CD4-positive, alpha-beta T cell treated with Interleukin-4 for 1 hour (primary cell): ENCODE measurements around the gene PDCD1.
A peak's percentile ranks its signal among the peaks of the same experiment; 100 is the strongest.
"Not testable (repeated sequence)": the region's sequence is repeated elsewhere in the genome, so short reads cannot be mapped to it uniquely, and the experiment has no call there.

Source experiments
- DNase-seq, 2 donors: peaks; one replicate each; pipeline ENCODE4 v3.0.0-alpha.2; 2020 to 2022

The PDCD1 gene

DNA sequence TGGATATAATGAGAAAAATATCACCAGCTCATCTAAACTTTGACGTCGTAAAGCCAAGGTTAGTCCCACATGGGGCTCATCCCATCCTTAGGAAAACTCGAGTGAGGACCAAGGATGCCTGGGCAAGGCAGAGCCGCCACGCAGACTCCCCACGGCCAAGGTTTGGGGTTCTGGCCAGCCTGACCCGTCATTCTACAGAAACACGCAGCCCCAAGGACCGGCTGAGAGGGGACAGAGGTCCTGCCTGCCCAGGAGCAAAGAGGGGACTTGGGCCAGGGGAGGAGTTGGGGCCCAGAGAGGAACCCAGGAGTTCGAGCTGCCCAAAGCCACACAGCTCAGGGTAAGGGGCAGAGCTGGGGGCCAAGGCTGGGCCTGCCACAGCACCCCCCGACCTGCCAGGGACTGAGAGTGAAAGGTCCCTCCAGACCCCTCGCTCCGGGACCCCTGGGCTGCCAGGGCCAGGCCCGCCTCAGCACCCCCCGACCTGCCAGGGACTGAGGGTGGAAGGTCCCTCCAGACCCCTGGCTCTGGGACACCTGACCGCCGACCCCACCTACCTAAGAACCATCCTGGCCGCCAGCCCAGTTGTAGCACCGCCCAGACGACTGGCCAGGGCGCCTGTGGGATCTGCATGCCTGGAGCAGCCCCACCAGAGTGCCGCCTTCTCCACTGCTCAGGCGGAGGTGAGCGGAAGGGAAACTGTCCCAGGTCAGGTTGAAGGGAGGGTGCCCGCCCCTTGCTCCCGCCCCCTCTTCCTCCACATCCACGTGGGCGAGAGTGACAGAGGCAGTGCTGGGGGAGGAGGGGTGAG lies at the start of gene PDCD1:
TSS of gene PDCD1 (minus strand) at position 689 of the 811 bp plus-strand sequence. CDS start at position 633, 56 bp downstream.
- peak; percentile 45 to 70 for DNase-seq

DNA sequence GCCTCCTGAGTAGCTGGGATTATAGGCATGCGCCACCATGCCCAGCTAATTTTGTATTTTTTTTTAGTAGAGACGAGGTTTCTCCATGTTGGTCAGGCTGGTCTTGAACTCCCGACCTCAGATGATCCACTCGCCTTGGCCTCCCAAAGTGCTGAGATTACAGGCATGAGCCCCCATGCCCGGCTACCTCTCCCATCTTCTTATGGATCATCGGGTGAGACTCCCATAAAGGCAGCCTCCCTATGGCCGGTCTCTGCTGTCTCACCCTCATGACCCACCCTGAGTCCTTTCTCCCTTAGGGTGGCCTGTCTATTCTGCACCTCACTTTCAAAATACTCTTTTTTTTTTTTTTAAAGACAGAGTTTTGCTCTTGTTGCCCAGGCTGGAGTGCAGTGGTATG lies 49.1 kb upstream of the PDCD1 start:
- DNase-seq, result not testable (repeated sequence)

DNA sequence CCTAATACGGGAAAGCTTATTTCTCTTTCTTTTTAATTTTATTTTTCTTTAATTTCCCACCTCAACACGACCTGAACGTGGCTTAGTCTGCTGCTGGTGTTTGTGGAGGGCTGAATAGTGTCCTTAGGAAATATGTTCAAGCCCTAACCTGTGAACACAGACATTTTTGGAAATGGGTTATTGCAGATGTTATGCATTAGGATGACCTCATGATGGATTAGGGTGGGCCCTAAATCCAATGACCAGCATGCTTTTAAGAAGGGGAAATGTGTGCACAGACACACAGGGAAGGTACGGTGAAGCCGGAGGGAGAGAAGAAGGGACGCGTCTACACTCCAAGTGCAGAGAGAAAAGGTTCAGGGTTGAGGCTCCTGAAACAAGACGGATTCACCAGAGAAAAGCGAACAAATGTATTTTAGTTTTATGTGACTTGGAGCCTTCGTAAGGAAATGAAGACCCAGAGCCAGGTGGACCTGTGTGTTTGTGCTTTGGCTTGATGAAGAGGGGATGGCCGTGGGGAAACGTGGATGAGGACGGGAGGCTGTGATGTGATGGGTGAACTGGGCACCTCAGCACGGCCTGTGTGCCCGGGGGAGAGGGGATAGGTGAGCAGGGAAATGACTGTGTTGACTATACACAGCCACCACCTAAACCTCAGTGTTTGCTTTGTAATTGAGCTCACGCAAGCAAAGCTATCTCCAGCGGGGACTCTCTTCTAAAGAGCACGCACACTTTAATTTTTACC lies 48.3 kb upstream of the PDCD1 start:
- DNase-seq, result no peak

DNA sequence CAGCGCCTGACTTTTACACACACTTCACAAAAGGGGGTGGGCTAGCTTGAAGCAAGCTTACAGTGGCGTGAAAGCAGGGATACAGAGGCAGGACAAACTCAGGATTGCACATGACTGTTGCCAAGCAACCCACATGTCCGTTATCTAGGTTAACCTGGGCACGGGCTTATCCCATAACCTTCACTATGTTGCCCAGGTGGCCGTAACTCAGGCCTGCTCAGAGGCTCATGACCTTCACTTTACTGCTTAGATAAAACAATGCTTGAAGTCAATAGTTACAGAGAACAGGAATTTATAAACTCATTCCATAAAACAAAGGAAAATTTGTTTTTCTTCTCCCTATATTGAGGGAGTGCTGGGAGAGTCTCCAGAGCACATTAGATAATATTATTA lies 47.7 kb upstream of the PDCD1 start:
- not testable (repeated sequence) for DNase-seq

DNA sequence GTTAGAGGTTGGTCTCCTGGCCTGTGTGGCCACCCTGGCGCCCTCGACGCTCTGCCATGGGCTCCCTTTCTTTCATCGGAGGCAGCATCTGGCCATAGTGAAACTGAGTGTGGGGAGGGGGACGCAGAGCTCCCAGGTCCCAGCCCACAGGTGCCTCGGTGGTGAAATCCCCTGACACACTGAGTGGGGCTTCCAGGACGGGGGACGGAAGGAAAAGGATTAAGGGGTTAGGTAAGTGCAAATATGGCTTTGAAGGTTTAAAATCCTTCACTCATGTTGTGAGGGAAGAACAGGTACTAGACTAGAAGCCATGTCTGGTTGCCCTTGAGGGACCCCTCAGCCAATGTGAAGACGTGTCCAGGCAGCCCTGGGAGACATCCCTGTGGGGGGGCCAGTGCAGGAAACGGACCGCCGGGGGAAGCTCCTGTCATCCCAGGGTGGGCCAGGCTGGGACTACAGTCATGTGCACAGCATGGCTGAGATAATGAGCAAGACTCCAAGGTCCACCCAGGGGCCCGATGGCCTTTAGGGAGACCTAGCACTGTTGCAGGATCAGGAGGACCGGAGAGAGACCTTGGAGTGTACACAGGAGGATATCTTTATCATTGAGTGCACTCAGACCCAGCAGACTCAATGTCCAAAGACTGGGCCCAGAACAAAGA lies 47.2 kb upstream of the PDCD1 start:
- no peak for DNase-seq

DNA sequence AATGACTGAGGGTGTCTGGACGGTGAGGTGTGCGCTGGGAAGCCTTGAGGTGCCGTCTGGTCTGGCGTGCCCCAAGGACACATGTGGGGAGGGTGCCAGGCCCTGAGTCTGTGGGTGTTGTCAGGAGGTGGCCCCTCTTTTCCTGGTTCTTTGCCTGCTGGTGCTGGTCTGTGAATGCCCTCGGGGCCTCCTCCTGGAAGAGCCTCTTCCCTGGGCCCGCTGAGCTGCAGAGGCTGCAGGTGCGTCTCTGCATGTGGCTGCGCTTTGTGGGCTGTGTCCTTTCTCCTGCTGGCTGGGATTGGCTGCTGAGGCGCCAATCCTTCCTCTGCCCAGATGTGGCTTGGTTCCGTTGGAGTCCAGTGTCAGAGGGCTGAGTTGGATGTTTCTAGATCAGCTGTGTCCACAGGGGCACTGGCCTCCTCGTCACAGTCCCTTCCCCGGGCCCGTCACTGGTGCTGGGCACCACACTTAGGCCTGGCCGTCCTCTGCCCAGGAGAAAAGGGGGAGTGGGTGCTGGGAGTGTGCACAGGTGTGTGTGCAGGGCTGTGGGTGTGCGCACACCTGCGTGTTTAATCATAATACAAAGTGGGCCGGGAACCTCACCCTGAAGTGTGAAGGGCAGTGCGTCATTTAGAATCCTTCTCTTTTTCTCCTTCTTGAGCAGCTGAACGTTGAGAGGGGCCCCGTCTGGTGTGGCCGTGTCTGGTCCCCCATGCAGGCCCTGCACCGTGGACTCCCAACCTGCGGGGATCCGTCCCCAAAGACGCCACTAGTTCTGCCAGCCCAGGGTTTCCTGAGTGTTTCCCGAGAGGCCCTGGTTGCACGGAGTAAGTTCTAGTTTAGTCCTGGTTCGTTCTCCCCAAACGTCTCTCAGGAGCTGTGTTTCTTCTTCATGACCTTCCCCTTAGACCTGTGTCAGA lies 46.4 kb upstream of the PDCD1 start:
- no peak for DNase-seq

DNA sequence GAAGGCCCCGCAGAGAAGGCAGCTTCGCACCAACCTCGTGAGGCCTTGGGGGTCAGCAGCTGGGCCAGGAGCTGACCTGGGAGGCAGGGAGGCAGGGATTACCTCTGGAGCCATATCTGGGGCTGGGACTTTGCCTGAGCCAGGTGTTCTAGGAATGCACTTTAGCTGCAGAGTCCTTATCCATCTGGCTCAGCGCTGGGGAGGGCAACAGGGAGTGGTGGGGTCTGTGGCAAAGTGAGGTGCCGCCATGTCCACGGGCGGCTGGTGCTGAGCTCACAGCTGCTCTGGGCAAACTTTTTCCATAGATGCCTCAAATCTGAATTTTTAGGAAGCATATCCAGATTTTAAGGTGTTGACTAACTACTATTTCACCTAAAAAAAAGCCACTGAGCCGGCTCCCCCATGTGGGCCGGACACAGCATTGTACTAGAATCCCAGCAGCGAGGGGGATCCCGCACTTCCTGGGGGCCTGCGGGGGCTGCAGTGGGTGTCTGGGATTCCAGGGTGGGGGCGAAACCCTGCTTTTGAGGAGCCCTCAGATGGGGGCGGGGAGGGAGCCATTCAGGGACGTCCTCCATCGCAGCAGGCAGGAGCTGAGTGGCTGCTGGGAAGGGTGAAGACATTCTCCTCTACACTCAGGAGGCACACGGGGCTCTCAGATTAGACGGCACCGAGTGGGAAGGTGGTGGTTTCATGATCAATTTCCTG lies 45.5 kb upstream of the PDCD1 start:
- no peak for DNase-seq

DNA sequence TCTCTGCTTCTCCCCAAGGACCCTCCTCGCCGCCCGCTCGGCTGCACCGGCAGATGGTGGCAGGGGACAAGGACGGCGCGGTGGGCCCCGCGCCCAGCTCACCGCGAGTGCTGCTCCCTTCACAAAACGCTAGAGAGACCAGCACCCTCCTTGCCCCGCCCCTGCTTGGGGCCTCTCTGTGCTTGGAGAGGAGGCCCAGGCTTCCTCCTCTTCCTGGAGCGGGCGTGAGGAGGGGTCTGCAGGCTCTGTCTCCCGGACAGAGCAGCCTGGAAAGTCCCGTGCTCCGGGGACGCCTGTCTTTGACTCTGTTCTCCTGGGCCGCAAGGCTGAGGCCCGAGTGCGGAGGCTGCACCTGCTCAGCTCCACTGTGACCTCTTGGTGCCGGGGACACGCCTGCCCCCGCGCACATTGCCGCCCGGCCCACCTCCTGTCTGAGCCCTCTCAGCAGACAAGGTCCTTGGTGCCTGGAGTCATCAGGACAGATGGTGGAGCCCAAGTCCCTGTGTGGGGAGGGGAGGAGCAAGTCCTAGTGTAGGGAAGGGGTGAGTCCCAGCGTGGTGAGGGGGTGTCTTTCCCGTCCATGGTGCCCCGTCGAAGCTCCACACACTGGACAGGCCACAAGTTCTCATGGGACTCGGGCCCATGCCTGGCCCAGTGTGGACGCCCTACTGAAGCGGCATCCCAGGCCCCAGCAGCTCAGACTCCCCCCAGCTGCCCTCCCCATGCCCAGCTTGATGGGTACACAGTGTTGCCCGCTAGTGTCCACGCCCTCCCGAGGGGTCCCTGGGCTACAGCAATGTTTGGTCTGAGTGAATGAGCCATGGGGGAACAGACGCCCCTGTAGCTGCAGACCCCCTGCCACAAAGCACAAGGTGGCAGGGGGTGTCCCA lies 44.7 kb upstream of the PDCD1 start:
- DNase-seq, result no peak

DNA sequence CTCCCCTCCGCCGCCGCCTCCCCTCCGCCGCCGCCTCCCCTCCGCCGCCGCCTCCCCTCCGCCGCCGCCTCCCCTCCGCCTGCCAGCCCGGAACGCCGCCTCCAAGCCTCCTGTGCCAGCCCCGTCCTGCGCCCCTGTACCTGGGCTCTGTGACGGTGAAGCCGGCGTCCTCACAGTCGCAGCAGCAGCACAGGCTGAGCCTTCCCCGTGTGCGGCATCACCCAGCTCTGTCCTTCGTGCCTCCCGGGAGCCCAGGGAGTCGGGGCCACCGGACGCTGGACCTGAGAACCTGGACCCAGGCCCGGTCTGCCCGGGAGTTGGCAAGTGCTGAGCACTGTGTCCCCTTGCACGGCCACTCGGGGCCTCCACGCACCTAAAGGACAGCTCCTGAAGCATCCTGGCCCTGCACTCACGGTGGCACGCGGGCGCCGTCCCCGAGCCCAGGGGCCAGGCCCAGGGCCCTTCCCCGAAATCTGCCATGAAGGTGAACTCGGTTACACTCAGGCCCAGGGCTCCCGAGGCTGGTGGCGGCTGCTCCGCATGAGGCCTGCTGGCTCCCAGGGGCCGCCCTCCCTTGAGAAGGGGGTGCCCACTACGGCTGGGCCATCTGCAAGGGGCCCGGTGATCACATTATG lies 43.8 kb upstream of the PDCD1 start:
- DNase-seq, result no peak

DNA sequence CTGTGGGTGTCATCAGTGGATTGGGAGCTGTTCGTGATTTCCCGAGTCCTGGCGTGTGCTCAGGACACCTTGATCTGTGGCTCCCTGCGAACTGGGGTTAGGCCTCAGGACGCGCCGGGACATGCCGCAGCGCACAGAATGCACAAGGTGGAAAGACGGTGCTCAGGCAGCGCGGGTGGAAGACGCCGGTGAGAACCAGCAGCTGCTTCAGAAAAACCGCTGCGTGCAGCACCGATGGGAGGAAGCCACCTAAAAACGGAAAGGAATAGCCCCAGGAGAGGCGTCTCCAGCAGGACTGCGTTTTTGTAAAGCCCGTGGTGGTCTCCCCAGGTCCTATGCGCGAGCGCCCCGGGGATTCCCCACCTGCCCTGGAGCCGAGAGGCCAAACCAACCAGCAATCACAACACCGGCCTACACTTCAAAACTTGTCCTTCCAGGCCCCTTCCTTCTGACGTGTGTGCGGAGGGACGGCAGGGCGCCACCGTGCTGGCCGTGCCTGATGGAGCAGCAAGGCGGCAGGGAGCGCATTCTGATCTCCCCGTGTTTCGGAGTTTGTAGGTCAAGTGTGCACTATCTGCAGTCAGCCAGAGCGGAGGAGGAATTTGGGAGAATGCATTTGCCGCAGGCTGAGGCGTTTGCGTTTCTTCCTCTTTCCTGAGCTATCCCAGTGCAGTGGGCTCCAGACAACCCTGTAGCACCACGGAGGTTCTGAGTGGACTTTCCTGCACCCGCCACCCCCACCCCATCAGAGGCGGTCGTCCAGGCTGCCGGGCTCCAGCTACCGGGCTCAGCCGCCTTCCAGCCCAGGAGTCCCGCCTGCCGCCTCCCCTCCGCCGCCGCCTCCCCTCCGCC lies 43.0 kb upstream of the PDCD1 start:
- no peak for DNase-seq

DNA sequence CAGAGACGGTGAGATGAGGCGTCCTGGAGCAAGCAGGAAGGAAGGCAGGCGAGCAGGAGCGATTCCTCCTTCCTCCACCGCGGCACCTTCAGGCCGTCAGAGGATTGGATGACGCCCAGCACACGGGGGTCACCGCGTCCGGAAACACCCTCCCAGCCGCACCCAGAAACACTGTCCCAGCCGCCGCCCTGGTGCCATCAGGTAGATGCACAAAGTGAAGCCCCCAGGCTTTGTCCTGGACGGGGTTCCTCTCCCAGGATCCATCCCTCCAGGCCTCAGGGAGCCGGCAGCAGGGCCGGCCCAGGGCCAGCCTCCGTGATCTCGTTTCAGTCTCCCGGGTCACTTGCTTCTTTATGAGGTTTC lies 42.3 kb upstream of the PDCD1 start:
- DNase-seq, result no peak

DNA sequence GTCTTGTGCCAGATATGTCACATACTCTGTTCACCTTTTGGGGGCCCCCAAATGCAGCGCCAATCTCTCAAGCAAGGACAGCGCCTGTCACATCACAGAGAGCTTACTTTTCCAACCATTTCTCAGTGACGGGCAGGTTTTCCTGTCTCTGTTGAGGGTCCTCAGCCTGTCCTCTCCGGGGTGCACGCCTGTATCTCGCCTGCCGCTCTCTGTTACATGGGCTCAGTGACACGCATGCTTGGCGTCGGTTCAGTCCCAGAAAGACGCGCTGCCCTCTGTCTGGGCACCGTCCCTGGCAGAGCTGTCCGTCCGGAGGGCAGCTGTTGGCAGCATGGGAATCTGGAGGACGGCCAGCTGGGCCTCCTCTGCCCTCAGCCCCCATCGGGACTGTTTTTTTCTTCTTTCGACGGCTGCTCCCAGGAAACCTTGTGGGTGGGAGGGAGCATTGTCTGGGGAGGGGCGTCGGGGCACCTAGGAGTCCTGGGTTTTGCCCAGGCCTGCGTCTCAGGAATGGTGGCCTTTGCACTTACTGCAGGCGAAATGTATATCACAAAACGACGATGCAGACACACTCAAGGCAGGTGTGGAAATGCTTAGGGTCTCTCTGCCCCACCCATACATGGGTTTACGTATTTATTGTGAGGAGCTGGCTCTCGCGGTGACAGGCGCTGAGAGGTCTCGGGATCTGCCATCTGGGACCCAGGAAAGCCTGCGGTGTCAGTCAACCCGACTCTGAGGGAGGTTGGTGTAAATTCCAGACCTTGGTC lies 41.7 kb upstream of the PDCD1 start:
- no peak for DNase-seq

DNA sequence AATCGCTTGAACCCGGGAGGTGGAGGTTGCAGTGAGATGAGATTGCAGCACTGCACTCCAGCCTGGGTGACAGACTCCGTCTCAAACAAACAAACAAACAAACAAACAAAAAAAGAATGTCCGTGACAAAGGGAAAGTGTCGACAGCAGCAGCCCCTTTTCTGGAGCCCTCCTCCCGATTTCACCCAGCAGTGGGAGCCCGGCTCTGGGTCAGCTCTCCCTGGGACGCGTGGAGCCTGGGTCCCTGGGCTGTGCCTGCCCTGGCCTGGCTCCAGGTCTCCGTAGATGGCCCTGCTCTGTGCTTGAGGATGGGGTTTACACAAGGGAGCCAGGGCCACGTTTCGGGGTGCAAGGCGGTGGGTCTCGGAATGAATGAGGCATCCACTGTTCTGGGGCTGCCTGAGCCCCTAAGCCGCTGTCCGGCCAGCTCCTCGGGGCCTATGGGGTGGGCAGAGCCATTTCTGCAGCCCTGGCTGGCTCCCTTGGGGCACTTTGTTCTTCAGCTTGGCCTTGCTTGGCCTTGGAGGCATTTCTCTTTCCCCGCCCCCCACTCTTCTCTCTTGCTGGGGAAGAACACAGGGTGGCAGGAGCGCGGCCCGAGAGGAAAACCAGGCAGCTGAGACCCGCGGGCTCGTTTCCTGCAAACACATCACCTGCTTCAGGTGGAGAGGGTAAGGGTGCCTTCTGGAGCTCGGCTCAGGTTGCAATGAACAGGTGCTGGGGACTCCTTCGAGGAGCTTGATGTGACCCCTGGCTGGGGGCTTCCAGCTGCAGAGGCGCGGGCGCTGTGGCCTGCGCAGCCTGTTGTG lies 40.0 kb upstream of the PDCD1 start:
- no peak for DNase-seq

DNA sequence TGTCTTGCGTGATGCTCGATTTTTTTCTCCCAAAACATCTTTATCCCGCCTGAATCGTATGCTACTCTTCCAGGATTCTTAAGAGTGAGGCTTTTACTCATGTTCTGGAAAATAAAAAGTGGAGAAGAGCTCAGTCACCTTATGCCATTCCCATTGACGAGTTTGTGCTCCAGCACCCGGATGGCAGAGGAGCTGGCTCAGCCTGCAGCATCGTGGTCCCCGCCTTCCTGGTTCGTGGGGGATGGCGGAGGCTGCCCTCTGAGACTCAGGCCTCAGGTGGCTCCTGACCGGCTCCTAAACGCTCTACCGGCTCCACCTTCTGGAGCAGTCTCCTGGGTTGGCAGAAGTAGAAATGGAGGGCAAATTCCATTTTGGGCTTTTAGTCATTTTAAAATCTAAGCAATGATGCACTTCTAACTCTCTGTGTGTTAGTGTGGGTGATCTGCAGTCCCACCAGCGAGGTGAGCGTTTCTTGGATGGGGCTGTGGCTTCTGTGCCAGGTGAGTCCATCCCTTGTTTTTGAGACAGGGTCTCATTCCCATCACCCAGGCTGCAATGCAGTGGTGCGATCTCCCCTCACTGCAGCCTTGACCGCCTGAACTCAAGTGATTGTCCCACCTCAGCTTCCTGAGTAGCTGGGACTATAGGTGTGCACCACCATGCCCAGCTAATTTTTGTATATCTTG lies 38.7 kb upstream of the PDCD1 start:
- no peak for DNase-seq

DNA sequence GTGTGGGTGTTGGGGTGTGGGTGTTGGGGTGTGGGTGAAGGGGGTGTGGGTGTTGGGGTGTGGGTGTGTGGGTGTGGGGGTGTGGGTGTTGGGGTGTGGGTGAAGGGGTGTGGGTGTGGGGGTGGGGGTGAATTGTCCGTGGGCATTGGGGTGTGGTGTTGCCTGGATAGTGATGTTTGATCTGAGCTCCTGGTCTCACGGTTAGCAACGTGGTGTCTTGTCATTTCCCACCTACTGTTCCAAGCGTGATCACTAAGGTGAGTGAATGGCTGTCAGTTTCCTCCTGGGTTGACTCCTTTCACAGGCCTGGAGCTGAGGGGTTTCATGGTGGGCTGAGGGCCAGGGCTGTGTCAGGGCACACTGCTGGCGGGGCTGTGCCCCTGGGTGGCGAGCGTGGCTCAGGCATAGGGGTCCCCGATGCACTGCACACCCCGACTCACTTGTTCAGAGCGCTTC lies 38.1 kb upstream of the PDCD1 start:
- DNase-seq, result peak in 1 of 2 donors; percentile 11

DNA sequence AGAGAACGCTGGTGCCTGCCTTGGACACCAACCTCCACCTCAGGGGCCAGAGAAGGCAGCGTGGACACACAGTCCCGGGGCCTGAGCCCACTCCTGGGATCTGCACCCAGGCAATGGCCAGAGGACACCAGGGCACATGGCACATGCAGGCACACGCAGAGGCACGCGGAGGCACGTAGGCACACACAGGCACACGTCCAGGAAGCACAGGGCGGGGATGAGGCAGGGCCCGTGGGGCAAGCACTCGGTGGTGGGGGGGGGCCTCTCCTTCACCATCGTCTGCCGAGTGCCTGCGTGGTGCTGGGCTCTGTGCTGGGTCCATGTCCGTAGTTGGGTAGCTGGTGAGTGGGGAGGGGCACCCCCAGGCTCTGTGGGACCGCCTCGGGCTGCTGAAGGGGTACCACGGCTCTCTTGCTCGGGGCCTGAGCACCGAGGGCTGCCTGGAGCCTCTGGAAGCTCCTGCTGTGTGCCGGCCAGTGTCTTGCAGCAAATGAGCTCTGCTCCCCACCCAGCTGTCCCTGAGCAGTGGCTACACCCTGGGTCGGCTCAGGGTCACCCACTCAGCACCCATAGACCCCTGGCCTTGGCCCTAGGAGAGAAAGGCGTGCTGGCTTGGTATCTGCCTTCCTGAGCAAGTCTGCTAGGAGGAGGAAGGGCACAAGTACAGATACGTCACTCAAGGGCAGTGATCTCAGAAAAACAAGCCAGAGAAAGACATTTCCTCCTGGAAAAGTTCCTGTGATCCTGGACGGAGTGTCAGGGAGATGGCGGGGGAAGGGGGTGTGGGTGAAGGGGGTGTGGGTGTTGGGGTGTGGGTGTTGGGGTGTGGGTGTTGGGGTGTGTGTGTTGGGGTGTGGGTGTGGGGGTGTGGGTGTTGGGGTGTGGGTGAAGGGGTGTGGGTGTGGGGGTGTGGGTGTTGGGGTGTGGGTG lies 37.3 kb upstream of the PDCD1 start:
- DNase-seq, result peak in 1 of 2 donors; percentile 45
